DND-41 (cell line): ENCODE measurements around the gene FBXO38.

ENCODE experiments used
- ATAC-seq: fragments of 200-7000 bp; cut with Tn5 transposase; 3 replicates; pipeline ENCODE4 v1.9.1; 2021; ENCODE audit warnings: low read depth; ENCODE audit not compliant: insufficient read depth
- DNase-seq: peaks from one replicate; pipeline ENCODE4 v3.0.0-alpha.2; 2020
- H2AFZ ChIP-seq: 2 replicates; pipeline ENCODE4 v1.6.0; 2012; ENCODE audit warnings: low read depth, low read length
- H3K27ac ChIP-seq: 2 replicates; pipeline ENCODE4 v1.5.1; 2012; ENCODE audit warnings: low read length, inconsistent platforms
- H3K27me3 ChIP-seq: fragments of 200-600 bp; sonication (generic); 2 replicates; pipeline ENCODE4 v1.6.0; 2012; ENCODE audit warnings: low read length, mild to moderate bottlenecking, inconsistent platforms; ENCODE audit not compliant: insufficient read depth, poor library complexity
- H3K36me3 ChIP-seq: 2 replicates; pipeline ENCODE4 v1.5.1; 2012; ENCODE audit warnings: low read length, inconsistent platforms; ENCODE audit not compliant: insufficient read depth
- H3K4me1 ChIP-seq: 2 replicates; pipeline ENCODE4 v1.5.1; 2012; ENCODE audit warnings: mild to moderate bottlenecking, low read length; ENCODE audit not compliant: insufficient read depth
- H3K4me2 ChIP-seq: 2 replicates; pipeline ENCODE4 v1.6.0; 2012; ENCODE audit warnings: mild to moderate bottlenecking, moderate library complexity, low read length, inconsistent platforms; ENCODE audit not compliant: insufficient read depth
- H3K4me3 ChIP-seq, 2 experiments: fragments of 200-600 bp in 1 of 2; shearing (Covaris generic) in 1 of 2; 2 replicates each; pipeline ENCODE4 v1.5.1; 2012 to 2016; ENCODE audit warnings: inconsistent platforms in 2 of 2, low read length in 2 of 2, mild to moderate bottlenecking in 2 of 2, low read depth in 1 of 2, moderate library complexity in 1 of 2
- H3K79me2 ChIP-seq: 2 replicates; pipeline ENCODE4 v1.6.0; 2012; ENCODE audit warnings: low read length, inconsistent platforms; ENCODE audit not compliant: insufficient read depth
- H3K9ac ChIP-seq: 2 replicates; pipeline ENCODE4 v1.6.0; 2012; ENCODE audit warnings: low read depth, mild to moderate bottlenecking, inconsistent platforms, low read length, moderate library complexity
- H3K9me3 ChIP-seq: 2 replicates; pipeline ENCODE4 v1.5.1; 2012; ENCODE audit warnings: low read length, moderate library complexity, mild to moderate bottlenecking, inconsistent platforms; ENCODE audit not compliant: insufficient read depth, severe bottlenecking
- H4K20me1 ChIP-seq: 2 replicates; pipeline ENCODE4 v1.6.0; 2012; ENCODE audit warnings: low read length; ENCODE audit not compliant: insufficient read depth
- EZH2 ChIP-seq: IDR thresholded peaks from 3 replicates; pipeline ENCODE4 v1.6.1; 2012; ENCODE audit warnings: borderline replicate concordance, low read depth, mild to moderate bottlenecking, moderate library complexity, low read length, inconsistent platforms; ENCODE audit not compliant: severe bottlenecking
- TF ChIP-seq, protein P1 (sequence below): IDR thresholded peaks from 2 replicates; pipeline ENCODE4 v1.5.1; 2012; ENCODE audit warnings: borderline replicate concordance, low read length, moderate library complexity, mild to moderate bottlenecking; ENCODE audit not compliant: poor library complexity, severe bottlenecking; ENCODE audit errors: extremely low read depth

The FBXO38 gene

DNA sequence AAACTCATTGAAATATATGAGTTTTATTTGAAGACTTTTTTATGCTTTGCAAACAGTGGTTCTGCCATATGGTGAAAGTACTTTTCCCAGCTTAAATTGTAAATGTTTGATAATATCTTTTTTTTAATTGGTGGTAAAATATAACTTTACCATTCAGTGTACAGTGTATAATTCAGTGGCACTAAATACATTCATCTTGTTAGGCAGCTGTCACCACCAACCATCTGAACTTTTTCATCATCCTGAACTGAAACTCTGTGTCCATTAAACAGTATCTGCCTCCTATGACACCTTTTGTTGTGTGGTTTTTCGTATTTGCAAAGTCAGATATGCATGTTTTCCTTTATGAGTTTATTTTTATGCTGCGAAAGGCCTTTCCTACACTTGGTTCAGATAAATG lies 45.1 kb downstream of the FBXO38 start:
- H3K27ac ChIP-seq = no peak overlapping the region
- DNase-seq (no peak), ATAC-seq (no peak)
- H3K9ac ChIP-seq = no peak overlapping the region
- H3K4me1 ChIP-seq = no peaks in the 10 kb centered on the region
- no peak overlapping the region for H3K4me3 ChIP-seq
- TF ChIP-seq, protein P1, sequence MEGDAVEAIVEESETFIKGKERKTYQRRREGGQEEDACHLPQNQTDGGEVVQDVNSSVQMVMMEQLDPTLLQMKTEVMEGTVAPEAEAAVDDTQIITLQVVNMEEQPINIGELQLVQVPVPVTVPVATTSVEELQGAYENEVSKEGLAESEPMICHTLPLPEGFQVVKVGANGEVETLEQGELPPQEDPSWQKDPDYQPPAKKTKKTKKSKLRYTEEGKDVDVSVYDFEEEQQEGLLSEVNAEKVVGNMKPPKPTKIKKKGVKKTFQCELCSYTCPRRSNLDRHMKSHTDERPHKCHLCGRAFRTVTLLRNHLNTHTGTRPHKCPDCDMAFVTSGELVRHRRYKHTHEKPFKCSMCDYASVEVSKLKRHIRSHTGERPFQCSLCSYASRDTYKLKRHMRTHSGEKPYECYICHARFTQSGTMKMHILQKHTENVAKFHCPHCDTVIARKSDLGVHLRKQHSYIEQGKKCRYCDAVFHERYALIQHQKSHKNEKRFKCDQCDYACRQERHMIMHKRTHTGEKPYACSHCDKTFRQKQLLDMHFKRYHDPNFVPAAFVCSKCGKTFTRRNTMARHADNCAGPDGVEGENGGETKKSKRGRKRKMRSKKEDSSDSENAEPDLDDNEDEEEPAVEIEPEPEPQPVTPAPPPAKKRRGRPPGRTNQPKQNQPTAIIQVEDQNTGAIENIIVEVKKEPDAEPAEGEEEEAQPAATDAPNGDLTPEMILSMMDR = no peak
- no peak for TF ChIP-seq EZH2
- no peaks in the 10 kb centered on the region for H3K9me3 ChIP-seq
- H3K36me3 ChIP-seq = peaks cover 71% of the 10 kb centered on the region
- H3K4me2 ChIP-seq = no peak overlapping the region
- no peak overlapping the region for H2AFZ ChIP-seq
- no peaks in the 10 kb centered on the region for H3K79me2 ChIP-seq
- peaks cover 3% of the 10 kb centered on the region; the same call in 1 of the 2 replicates for H4K20me1 ChIP-seq
- no peaks in the 10 kb centered on the region for H3K27me3 ChIP-seq

- Histone ChIP-seq H3K36me3 (peaks cover 63% of the 10 kb centered on the region), H3K27me3 (no peaks in the 10 kb centered on the region), H4K20me1 (no peaks in the 10 kb centered on the region), H3K4me1 (no peaks in the 10 kb centered on the region), H3K79me2 (no peaks in the 10 kb centered on the region), H2AFZ (no peak overlapping the region), H3K27ac (no peak overlapping the region), H3K9ac (no peak overlapping the region), H3K9me3 (no peaks in the 10 kb centered on the region), H3K4me3 (no peak overlapping the region), H3K4me2 (no peak overlapping the region)
- no peak for ATAC-seq
- DNase-seq = no peak
- TF ChIP-seq, protein P1 = no peak
- TF ChIP-seq EZH2 = no peak
Observed at GRCh38 chr5:148433826-148434225, 50.1 kb downstream of the FBXO38 start.

- H3K9me3 ChIP-seq = no peaks in the 10 kb centered on the region
- H4K20me1 ChIP-seq = no peaks in the 10 kb centered on the region
- no peak overlapping the region for H3K27ac ChIP-seq
- no peaks in the 10 kb centered on the region for H3K4me1 ChIP-seq
- ATAC-seq (no peak), DNase-seq (no peak)
- no peak for TF ChIP-seq EZH2
- TF ChIP-seq, protein P1 = no peak
- H3K36me3 ChIP-seq = peaks cover 80% of the 10 kb centered on the region
- H3K79me2 ChIP-seq = no peaks in the 10 kb centered on the region
- H2AFZ ChIP-seq = no peak overlapping the region
- H3K27me3 ChIP-seq = no peaks in the 10 kb centered on the region
- H3K4me3 ChIP-seq = no peak overlapping the region
- no peak overlapping the region for H3K9ac ChIP-seq
- H3K4me2 ChIP-seq = no peak overlapping the region
Observed at GRCh38 chr5:148436029-148436428, 52.3 kb downstream of the FBXO38 start.

DNA sequence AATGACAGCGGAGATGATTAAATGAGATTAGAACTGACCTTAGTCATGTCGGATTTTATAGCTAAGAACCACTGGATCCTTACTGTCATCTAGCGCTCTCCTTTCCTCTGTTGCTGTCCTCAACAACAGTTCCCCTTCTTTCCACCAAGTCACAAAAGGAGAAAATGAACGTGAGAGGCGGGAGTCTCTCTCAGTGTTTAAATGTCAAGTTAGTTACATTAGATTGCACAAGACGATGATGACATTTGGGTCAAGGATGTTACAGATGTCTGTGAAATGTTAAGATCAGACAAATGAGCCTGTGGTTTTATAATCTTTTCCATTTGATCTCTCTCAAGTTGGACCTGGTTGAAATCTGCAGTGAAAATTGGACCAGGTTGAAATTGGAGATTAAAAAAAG lies 53.5 kb downstream of the FBXO38 start:
- Histone ChIP-seq H3K9me3 (no peaks in the 10 kb centered on the region), H3K36me3 (peaks cover 90% of the 10 kb centered on the region), H2AFZ (no peak overlapping the region), H3K27me3 (no peaks in the 10 kb centered on the region), H3K4me1 (no peaks in the 10 kb centered on the region), H3K27ac (no peak overlapping the region), H4K20me1 (no peaks in the 10 kb centered on the region), H3K9ac (no peak overlapping the region), H3K79me2 (no peaks in the 10 kb centered on the region), H3K4me3 (no peak overlapping the region), H3K4me2 (no peak overlapping the region)
- TF ChIP-seq, protein P1 = no peak
- TF ChIP-seq EZH2 = no peak
- DNase-seq = no peak
- ATAC-seq = no peak
